BLaER1 (cell line): ENCODE measurements around the gene MED13L.

Experiments
- H3K27ac ChIP-seq: shearing (Covaris generic); formaldehyde crosslinking; 2 replicates; pipeline ENCODE4 v1.8.1; 2022
- H3K27me3 ChIP-seq: shearing (Covaris generic); formaldehyde crosslinking; 2 replicates; pipeline ENCODE4 v1.8.1; 2022
- H3K36me3 ChIP-seq: shearing (Covaris generic); formaldehyde crosslinking; 2 replicates; pipeline ENCODE4 v1.8.1; 2022
- H3K4me1 ChIP-seq: shearing (Covaris generic); formaldehyde crosslinking; 2 replicates; pipeline ENCODE4 v1.8.1; 2022
- H3K4me2 ChIP-seq: shearing (Covaris generic); formaldehyde crosslinking; 2 replicates; pipeline ENCODE4 v1.8.1; 2022
- H3K4me3 ChIP-seq: shearing (Covaris generic); formaldehyde crosslinking; 2 replicates; pipeline ENCODE4 v1.8.1; 2022
- H3K9ac ChIP-seq: shearing (Covaris generic); formaldehyde crosslinking; 2 replicates; pipeline ENCODE4 v1.8.1; 2022
- H3K9me3 ChIP-seq: shearing (Covaris generic); formaldehyde crosslinking; 2 replicates; pipeline ENCODE4 v1.8.1; 2022
- H4K20me1 ChIP-seq: shearing (Covaris generic); formaldehyde crosslinking; 2 replicates; pipeline ENCODE4 v1.8.1; 2022
- Cebpa-rat ChIP-seq: shearing (Covaris generic); IDR thresholded peaks from 2 replicates; pipeline ENCODE4 v1.8.1; 2022

MED13L gene

DNA sequence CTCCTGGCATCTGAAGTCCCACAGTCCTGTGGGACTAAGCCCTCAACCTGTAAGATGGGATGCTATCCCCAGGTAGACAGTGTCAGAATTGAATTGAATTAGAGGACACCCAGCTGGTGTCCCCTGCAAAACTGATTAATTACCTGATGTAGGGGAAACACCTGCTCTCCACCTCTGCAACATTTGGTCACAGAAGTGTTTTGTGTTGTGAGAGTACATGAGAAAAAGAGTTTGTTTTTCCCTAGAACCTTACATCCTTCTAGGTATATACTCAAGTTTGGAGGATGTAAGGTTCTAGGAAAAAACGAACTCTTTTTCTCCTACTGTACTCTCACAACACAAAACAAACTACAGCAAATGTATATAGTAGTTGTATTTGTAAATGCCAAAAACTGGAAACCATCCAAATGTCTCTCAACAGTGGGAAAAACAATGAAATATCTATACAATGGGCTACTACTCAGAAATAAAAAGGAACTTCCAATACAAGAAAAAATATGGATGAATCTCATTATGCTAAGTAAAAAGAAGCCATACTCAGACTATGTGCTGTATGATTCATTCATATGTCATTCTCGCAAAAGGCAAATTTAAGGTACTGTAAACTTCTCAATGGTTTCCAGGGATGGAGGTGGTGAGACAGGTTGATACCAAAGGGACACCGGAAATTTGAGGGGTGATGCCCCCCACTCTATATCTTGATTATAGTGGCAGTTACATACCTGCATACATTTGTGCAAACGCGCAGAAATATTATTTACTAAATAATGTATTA, 160.7 kb downstream of the MED13L start:
- H3K9me3 ChIP-seq, result no peaks in the 10 kb centered on the region
- H4K20me1 ChIP-seq, result peaks cover 97% of the 10 kb centered on the region
- no peak overlapping the region for H3K4me2 ChIP-seq
- no peaks in the 10 kb centered on the region for H3K36me3 ChIP-seq
- TF ChIP-seq Cebpa-rat, result no peak
- H3K4me3 ChIP-seq, result no peak overlapping the region
- no peak overlapping the region for H3K27ac ChIP-seq
- no peak overlapping the region for H3K9ac ChIP-seq
- no peaks in the 10 kb centered on the region for H3K27me3 ChIP-seq
- H3K4me1 ChIP-seq, result peaks cover 14% of the 10 kb centered on the region

DNA sequence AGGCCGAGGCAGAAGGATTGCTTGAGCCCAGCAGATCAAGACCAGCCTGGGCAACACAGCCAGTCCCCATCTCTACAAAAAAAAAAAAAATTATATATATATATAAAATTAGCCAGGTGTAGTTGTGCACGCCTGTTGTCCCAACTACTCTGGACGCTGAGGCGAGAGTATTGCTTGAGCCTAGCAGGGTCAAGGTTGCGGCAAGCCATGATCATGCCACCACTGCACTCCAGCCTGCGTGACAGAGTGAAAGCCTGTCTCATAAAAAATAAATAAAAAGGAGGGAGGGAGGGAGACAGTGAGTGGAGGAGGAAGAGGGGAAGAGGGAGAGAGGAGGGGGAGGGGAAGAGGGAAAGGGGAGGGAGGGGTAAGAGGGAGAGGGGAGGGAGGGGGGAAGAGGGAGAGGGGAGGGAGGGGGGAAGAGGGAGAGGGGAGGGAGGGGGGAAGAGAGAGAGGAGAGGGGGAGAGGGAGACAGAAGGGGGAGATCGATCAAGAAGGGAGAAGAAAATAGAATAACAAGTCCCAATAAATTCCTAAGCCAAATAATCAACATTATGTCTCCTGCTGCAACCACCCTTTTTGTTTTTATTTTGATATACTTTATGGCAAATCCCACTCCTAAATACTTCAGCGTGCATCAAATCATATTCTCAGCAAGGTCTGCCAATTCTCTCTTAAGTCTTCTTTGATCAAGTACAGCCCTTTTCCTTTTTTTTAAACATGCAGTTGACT, 163.9 kb downstream of the MED13L start:
- H4K20me1 ChIP-seq, result peaks cover 97% of the 10 kb centered on the region
- no peak for TF ChIP-seq Cebpa-rat

DNA sequence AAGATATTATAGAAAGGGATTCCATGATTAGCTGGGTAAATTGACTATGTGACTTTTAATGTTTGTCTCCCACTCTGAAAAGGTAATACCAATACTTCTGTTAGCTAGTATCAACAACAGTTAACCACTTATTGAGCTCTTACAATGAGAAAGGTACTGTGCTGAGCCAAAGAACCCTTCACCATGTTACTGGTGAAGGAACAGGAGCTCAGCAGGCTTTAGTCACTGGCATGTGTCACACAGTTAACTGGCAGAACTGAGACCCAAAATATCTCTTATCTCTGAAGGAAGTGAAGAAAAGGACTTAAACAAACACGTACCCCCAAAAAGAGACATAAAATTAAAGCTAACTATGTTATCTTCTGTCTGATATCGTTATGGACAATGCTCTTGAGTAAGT, 170.6 kb downstream of the MED13L start:
- Histone ChIP-seq H3K9me3 (no peaks in the 10 kb centered on the region), H3K4me1 (no peaks in the 10 kb centered on the region), H3K4me3 (no peak overlapping the region), H4K20me1 (peaks cover 93% of the 10 kb centered on the region), H3K27ac (no peak overlapping the region), H3K4me2 (no peak overlapping the region), H3K9ac (no peak overlapping the region), H3K27me3 (no peaks in the 10 kb centered on the region), H3K36me3 (peaks cover 40% of the 10 kb centered on the region)
- no peak for TF ChIP-seq Cebpa-rat

More for the DNA sequence above, 163.9 kb downstream of the MED13L start:
- Histone ChIP-seq H3K4me1 (peaks cover 6% of the 10 kb centered on the region; the same call in 1 of the 2 replicates), H3K36me3 (peaks cover 17% of the 10 kb centered on the region), H3K27me3 (no peaks in the 10 kb centered on the region), H3K27ac (no peak overlapping the region), H3K9me3 (no peaks in the 10 kb centered on the region), H3K4me2 (no peak overlapping the region), H3K9ac (no peak overlapping the region), H3K4me3 (no peak overlapping the region)

GRCh38 chr12:116104167-116104767, 173.2 kb downstream of the MED13L start:
- Histone ChIP-seq H3K27me3 (no peaks in the 10 kb centered on the region), H4K20me1 (peaks cover 92% of the 10 kb centered on the region)

GRCh38 chr12:116101991-116102390, 175.5 kb downstream of the MED13L start:
- Histone ChIP-seq H3K4me2 (no peak overlapping the region), H3K4me3 (no peak overlapping the region), H4K20me1 (peaks cover 98% of the 10 kb centered on the region), H3K27me3 (no peaks in the 10 kb centered on the region), H3K27ac (no peak overlapping the region), H3K9me3 (no peaks in the 10 kb centered on the region), H3K4me1 (no peaks in the 10 kb centered on the region), H3K9ac (no peak overlapping the region), H3K36me3 (peaks cover 36% of the 10 kb centered on the region)
- TF ChIP-seq Cebpa-rat, result no peak

More at GRCh38 chr12:116104167-116104767, 173.2 kb downstream of the MED13L start:
- H3K27ac ChIP-seq, result no peak overlapping the region
- no peak overlapping the region for H3K4me3 ChIP-seq
- TF ChIP-seq Cebpa-rat, result no peak
- H3K9me3 ChIP-seq, result no peaks in the 10 kb centered on the region
- H3K4me1 ChIP-seq, result no peaks in the 10 kb centered on the region
- H3K36me3 ChIP-seq, result peaks cover 43% of the 10 kb centered on the region
- no peak overlapping the region for H3K4me2 ChIP-seq
- no peak overlapping the region for H3K9ac ChIP-seq

- Histone ChIP-seq H3K27ac (no peak overlapping the region), H3K9me3 (no peaks in the 10 kb centered on the region), H3K4me1 (no peaks in the 10 kb centered on the region), H4K20me1 (peaks cover 96% of the 10 kb centered on the region), H3K4me3 (no peak overlapping the region), H3K36me3 (peaks cover 33% of the 10 kb centered on the region), H3K9ac (no peak overlapping the region), H3K27me3 (no peaks in the 10 kb centered on the region), H3K4me2 (no peak overlapping the region)
- TF ChIP-seq Cebpa-rat, result no peak
Observed at GRCh38 chr12:116099652-116100432, 177.7 kb downstream of the MED13L start.

- Histone ChIP-seq H3K4me3 (no peak overlapping the region), H3K9ac (no peak overlapping the region), H4K20me1 (peaks cover 97% of the 10 kb centered on the region), H3K4me2 (no peak overlapping the region), H3K27ac (no peak overlapping the region), H3K36me3 (peaks cover 35% of the 10 kb centered on the region), H3K27me3 (no peaks in the 10 kb centered on the region), H3K9me3 (no peaks in the 10 kb centered on the region), H3K4me1 (no peaks in the 10 kb centered on the region)
- no peak for TF ChIP-seq Cebpa-rat
Observed at GRCh38 chr12:116096874-116097273, 180.6 kb downstream of the MED13L start.

DNA sequence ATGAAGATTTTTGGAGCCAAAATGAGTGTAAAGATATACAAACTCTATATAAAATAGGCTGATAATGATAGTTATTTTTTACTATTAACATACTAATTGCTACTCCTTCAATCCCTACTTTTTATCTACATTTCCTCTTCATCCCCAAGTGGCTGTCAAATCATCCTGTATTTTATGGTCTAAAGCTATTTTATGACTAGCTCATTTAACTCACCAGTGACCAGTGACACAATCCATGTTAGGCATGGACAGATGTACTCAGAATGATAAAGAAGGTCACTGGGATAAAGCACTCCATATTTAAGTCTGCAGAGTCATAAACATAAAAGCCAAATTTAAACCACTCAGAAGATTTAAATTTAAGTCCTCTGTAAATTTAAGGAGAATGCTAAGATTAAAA, 183.0 kb downstream of the MED13L start:
- peaks cover 97% of the 10 kb centered on the region for H4K20me1 ChIP-seq
- peaks cover 27% of the 10 kb centered on the region for H3K36me3 ChIP-seq
- H3K4me3 ChIP-seq, result no peak overlapping the region
- H3K9me3 ChIP-seq, result no peaks in the 10 kb centered on the region
- no peak overlapping the region for H3K9ac ChIP-seq
- H3K4me1 ChIP-seq, result peaks cover 13% of the 10 kb centered on the region
- H3K27me3 ChIP-seq, result no peaks in the 10 kb centered on the region
- TF ChIP-seq Cebpa-rat, result no peak
- H3K4me2 ChIP-seq, result no peak overlapping the region
- H3K27ac ChIP-seq, result no peak overlapping the region

- peaks cover 24% of the 10 kb centered on the region for H3K36me3 ChIP-seq
- H3K4me3 ChIP-seq, result no peak overlapping the region
- peaks cover 15% of the 10 kb centered on the region for H3K4me1 ChIP-seq
- H4K20me1 ChIP-seq, result peaks cover 97% of the 10 kb centered on the region
- no peaks in the 10 kb centered on the region for H3K9me3 ChIP-seq
- TF ChIP-seq Cebpa-rat, result no peak
- no peak overlapping the region for H3K4me2 ChIP-seq
- H3K9ac ChIP-seq, result no peak overlapping the region
- H3K27me3 ChIP-seq, result no peaks in the 10 kb centered on the region
- no peak overlapping the region for H3K27ac ChIP-seq
Observed at GRCh38 chr12:116093915-116094314, 183.6 kb downstream of the MED13L start.
